Subcutaneous adipose tissue (tissue), 4 donors: Measurements from ENCODE around the gene NUPR1. TPM values are rescaled to one million over a fixed set of nuclear protein-coding genes. Genes with fewer than 3 reads are reported as not detected.

Experiments
- total RNA-seq, 4 donors: library from RNA; depleted of rRNA; stranded (reverse); fragments of >200 nt; gene quantifications; one replicate each; pipeline ENCODE4 v1.1.0, GENCODE V29; 2016
- TF ChIP-seq, protein P1 (sequence below): fragments of 450-650 bp; IDR thresholded peaks from one replicate; pipeline ENCODE4 v1.5.1; 2016; ENCODE audit warnings: low read depth, mild to moderate bottlenecking, control low read depth, antibody characterized with exemption, moderate library complexity

The NUPR1 gene
- total RNA-seq, 4 donors from 2014 or later, result 27.9 to 66.6 (median 61.5) TPM

DNA sequence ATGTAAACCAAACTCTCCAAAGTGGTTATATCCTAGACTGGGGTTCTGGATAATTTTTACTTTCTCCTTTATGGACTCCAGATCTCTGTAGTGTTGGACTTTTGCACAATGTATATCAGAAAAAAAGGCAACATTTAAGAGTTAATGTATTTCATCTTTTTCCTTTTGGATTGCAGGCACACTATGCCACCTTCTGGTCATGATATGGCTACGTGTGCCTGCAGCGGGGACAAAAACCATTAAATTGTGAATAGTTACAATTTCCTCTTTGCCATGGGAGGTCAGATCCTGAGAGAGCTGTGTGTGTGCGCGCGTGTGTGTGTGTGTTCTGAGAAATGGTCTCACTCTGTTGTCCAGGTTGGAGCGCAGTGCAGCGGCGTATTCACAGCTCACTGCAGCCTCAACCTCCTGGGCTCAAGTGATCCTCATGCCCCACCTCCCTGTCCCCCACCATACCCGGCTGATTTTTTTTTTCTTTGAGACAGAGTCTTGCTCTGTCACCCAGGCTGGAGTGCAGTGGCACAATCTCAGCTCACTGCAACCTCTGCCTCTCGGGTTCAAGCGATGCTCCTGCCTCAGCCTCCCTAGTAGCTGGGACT lies 10.6 kb upstream of the NUPR1 start:
- TF ChIP-seq, protein P1, sequence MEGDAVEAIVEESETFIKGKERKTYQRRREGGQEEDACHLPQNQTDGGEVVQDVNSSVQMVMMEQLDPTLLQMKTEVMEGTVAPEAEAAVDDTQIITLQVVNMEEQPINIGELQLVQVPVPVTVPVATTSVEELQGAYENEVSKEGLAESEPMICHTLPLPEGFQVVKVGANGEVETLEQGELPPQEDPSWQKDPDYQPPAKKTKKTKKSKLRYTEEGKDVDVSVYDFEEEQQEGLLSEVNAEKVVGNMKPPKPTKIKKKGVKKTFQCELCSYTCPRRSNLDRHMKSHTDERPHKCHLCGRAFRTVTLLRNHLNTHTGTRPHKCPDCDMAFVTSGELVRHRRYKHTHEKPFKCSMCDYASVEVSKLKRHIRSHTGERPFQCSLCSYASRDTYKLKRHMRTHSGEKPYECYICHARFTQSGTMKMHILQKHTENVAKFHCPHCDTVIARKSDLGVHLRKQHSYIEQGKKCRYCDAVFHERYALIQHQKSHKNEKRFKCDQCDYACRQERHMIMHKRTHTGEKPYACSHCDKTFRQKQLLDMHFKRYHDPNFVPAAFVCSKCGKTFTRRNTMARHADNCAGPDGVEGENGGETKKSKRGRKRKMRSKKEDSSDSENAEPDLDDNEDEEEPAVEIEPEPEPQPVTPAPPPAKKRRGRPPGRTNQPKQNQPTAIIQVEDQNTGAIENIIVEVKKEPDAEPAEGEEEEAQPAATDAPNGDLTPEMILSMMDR, result no peak

DNA sequence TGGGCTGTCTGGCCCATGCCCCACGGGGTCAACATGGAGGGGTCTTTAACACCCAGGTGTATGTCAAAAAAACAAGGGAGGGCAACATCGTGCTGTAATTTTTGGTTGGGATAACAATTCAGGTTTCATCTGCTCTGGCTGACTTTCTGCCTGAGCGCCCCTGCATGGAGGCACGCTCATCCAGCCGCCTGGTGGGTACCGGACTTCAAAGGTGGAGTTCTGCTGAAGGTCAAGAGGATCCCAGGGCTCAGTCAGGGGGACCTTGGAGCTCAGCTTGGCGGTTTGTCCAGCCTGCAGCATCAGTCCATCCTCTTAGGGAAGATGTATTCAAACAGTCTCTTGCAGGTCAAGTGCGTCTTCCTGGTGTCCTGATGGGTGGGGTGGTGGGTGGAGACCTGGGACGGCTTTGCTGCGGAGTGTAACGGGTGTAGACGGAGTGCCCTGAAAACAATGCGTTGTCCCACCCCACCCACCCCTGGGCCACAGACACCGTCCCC lies 9.6 kb upstream of the NUPR1 start:
- TF ChIP-seq, protein P1, result no peak

DNA sequence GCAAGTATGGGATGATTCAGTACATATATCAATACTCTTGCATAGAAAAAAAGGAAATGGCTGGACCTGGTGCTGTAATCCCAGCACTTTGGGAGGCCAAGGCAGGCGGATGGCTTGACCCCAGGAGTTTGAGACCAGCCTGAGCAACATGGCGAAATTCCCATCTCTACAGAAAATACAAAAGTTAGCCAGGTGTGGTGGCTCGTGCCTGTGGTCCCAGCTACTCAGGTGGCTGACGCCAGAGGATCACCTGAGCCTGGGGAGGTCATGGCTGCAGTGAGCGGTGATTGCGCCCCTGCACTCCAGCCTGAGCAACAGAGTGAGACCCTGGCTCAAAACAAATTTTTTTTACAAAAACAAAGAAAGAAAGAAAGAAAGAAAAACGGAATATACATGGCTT lies 7.9 kb upstream of the NUPR1 start:
- TF ChIP-seq, protein P1, result no peak

DNA sequence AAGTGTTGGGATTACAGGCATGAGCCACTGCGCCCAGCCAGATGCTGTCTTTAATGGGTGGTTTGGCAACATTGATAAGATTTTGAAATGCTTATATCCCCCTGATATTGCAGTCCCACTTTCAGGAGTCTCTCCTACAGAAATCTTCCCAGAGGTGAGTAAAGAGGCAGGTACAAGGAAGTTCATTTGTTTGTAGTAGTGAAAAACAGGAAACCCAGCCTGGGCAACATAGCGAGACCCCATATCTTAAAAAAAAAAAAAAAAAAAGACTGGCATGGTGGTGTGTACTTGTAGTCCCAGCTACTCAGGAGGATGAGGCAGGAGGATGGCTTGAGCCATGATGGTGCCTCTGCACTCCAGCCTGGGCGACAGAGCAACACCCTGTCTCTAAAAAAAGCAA lies 6.2 kb upstream of the NUPR1 start:
- TF ChIP-seq, protein P1, result no peak

DNA sequence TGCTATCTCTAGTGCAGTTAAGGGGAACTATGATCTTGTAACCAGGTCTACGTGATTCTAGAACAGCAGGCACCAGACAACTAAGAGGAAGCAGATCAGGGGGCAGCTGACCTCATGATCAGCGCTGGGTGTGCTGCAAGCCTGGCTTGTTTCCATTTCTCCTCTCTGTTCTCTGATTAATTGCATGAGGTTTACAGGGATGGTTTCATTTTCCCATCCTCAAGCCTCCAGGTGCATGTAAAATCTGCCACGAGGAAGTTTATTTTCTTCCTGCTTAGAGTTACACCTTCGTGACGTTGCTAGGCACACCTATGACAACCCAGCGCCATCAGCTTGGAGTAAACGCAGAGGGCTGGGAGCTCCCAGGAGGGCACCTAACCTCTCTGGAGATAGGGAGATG lies 4.3 kb upstream of the NUPR1 start:
- TF ChIP-seq, protein P1, result no peak

DNA sequence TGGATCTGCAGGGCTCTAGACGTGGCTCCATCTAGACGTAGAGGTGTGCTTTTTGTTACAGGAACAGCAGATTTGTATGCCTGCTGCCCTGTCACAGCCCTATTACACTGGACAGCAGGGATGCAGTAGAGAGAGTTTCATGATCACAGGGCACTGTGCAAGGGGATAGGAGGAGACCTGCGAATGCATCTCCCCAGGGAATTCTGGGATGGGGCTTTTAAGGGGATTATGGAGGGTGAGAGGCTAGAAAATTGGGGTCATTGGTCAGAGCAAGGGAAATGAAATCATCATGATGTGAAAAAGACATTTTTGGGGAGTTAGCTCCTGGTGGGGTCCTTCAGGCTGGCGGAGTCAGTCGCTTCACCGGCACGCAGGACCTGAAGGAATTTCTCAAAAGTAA lies 3.9 kb upstream of the NUPR1 start:
- TF ChIP-seq, protein P1, result no peak

DNA sequence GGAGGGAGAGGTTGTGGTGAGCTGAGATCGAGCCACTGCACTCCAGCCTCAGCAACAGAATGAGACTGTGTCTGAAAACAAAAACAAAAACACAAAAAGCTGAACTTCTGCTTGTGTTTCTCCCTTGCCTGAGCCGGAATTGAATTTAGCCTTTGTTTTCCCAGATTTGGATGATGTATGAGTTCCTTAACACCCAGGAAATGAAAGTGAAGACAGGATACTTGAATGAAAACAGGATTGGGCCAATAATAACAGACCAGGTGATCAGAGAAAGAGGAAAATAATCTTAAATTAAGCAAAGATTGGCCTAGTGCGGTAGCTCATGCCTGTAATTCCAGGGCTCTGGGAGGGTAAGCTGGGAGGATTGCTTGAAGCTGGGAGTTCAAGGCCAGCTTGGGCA lies 1.6 kb upstream of the NUPR1 start:
- TF ChIP-seq, protein P1, result no peak
